Body of pancreas (tissue), 4 donors: ENCODE measurements around the gene VEZT.

ENCODE experiments used
- POLR2A ChIP-seq, 3 donors: fragments of 450-650 bp; IDR thresholded peaks; one replicate each; pipeline ENCODE4 v1.6.1; 2016; ENCODE audit warnings: antibody characterized with exemption in 3 of 3, mild to moderate bottlenecking in 2 of 3
- TF ChIP-seq, protein P1 (sequence below), 7 experiments: fragments of 450-650 bp in 4 of 7; fragments of 200-600 bp in 3 of 7; sonication (generic) in 3 of 7; IDR thresholded peaks; one replicate each; pipeline ENCODE4 v1.5.1; 2016 to 2019; ENCODE audit warnings: antibody characterized with exemption in 7 of 7

DNA sequence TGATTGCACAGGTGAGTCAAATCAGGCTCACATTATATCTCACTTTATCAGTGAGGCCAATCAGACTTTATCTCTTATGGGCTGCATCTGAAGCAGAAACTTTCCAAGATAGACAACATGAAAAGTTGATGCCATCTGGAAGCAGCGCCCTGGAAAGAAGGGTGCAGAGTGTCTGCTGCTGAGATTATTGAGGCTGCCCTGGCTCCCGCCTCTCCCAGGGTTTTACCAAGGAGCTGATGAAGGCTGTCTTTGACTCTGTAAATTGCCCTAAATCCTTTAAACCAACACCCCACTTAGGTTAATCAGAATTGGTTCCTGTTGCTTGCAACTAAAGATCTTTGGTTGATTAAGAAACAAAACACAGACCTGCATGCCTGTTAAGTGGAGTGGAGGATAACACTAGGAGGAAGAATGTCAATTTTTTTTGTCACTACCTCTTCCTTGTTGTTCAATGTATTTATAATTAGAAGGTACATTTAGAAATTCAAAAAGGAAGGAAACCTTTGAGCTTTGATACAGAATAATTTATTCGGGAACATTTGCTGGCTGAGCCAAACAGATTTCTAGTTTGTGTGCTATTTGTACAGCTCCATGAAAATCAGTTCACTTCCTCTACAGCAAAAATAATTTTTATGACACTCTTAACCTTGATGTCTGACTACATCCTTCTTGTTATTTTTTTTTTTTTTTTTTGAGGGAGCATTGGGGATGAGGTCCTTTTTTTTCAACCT lies 104.1 kb downstream of the VEZT start:
- TF ChIP-seq POLR2A (IDR thresholded peaks at IDR 0.05), result no peak
- TF ChIP-seq, protein P1, sequence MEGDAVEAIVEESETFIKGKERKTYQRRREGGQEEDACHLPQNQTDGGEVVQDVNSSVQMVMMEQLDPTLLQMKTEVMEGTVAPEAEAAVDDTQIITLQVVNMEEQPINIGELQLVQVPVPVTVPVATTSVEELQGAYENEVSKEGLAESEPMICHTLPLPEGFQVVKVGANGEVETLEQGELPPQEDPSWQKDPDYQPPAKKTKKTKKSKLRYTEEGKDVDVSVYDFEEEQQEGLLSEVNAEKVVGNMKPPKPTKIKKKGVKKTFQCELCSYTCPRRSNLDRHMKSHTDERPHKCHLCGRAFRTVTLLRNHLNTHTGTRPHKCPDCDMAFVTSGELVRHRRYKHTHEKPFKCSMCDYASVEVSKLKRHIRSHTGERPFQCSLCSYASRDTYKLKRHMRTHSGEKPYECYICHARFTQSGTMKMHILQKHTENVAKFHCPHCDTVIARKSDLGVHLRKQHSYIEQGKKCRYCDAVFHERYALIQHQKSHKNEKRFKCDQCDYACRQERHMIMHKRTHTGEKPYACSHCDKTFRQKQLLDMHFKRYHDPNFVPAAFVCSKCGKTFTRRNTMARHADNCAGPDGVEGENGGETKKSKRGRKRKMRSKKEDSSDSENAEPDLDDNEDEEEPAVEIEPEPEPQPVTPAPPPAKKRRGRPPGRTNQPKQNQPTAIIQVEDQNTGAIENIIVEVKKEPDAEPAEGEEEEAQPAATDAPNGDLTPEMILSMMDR (IDR thresholded peaks at IDR 0.05), result no peak
